Esophagus muscularis mucosa (tissue), 4 donors: ENCODE data around the gene TMEM88.

Source experiments
- EP300 ChIP-seq: sonication (generic); formaldehyde crosslinking; IDR thresholded peaks from one replicate; pipeline ENCODE4 v1.6.1; 2017; ENCODE audit warnings: antibody characterized with exemption
- POLR2A ChIP-seq: fragments of 450-650 bp; IDR thresholded peaks from one replicate; pipeline ENCODE4 v1.6.1; 2017; ENCODE audit warnings: antibody characterized with exemption, moderate library complexity, mild to moderate bottlenecking, low read depth
- POLR2AphosphoS5 ChIP-seq, 2 donors: sonication (generic); formaldehyde crosslinking; IDR thresholded peaks; one replicate each; pipeline ENCODE4 v1.6.1; 2017; ENCODE audit warnings: antibody characterized with exemption in 2 of 2
- TF ChIP-seq, protein P1 (sequence below), 3 experiments: fragments of 200-600 bp in 2 of 3; fragments of 450-650 bp in 1 of 3; sonication (generic) in 2 of 3; IDR thresholded peaks; one replicate each; pipeline ENCODE4 v1.5.1; 2017 to 2019; ENCODE audit warnings: antibody characterized with exemption in 3 of 3, mild to moderate bottlenecking in 2 of 3, moderate library complexity in 1 of 3

GRCh38 chr17:7882629-7883028 is 27.8 kb downstream of the TMEM88 start:
- no peak for TF ChIP-seq EP300
- no peak for TF ChIP-seq POLR2A
- TF ChIP-seq, protein P1, sequence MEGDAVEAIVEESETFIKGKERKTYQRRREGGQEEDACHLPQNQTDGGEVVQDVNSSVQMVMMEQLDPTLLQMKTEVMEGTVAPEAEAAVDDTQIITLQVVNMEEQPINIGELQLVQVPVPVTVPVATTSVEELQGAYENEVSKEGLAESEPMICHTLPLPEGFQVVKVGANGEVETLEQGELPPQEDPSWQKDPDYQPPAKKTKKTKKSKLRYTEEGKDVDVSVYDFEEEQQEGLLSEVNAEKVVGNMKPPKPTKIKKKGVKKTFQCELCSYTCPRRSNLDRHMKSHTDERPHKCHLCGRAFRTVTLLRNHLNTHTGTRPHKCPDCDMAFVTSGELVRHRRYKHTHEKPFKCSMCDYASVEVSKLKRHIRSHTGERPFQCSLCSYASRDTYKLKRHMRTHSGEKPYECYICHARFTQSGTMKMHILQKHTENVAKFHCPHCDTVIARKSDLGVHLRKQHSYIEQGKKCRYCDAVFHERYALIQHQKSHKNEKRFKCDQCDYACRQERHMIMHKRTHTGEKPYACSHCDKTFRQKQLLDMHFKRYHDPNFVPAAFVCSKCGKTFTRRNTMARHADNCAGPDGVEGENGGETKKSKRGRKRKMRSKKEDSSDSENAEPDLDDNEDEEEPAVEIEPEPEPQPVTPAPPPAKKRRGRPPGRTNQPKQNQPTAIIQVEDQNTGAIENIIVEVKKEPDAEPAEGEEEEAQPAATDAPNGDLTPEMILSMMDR (IDR thresholded peaks at IDR 0.05), result no peak
- peak in 1 of 2 donors; percentile 20 for TF ChIP-seq POLR2AphosphoS5 (IDR thresholded peaks at IDR 0.05)
